ENCODE measurements around the gene THAP5.
A peak's percentile ranks its signal among the peaks of the same experiment; 100 is the strongest.
"Not testable (repeated sequence)": the region's sequence is repeated elsewhere in the genome, so short reads cannot be mapped to it uniquely, and the experiment has no call there.

THAP5 gene

DNA sequence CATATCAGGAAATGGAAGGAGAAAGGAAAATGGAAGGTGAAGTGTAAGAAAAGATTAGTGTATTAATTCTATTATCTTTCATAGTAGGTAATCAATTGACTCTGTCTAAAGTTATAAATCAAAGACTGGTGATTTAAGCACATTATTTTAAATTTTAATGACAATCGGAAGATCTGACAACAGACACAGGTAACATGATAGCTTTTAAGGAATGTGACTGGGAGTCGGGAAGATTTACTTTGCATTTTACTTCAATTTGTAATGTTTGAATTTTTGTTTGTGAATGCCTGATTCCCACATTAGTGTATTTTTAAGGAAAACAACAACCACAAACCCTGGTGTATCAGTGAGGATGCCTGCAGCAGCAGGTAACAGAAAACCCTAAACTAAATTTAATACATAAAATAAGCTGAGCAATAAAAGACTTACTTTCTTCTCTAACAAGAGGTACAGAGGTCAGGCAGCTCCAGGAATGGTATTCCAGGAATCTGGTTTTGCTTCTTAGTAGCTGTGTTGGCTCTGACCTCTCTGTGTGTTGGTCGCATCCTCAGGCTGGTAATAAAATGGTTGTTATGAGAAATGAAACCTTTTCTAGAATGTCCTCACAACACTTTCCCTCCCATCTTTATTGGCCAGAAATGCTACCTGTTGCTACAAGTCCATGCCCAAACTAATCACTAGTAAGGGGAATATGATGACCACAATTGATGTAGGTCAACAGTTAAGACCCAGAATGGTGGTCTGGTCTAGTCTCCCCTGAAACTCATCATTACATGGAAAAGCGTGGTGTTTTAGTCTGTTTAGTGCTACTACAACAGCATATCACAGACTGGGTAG lies 12.4 kb upstream of the THAP5 start:
- DNase-seq = no peak

DNA sequence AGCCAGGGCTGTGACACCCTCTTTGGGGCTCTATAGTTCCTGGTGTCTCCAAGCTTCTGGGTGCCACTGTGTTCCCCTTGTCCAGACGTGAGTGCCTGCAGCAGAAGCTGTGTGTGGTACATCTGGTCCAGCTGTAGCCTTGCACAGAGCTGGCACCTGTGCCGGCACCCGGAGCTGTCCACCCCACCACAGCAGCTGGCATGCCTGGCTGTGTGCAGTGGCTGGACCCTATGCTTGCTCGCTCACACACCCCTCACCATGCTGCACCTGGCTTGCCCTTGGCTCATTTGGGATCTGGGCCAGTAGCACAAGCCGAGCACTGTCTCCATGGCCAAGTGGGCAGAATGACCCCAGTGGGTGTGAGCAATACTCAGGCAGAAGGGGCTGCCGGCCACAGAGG lies 10.8 kb upstream of the THAP5 start:
- DNase-seq = no peak

DNA sequence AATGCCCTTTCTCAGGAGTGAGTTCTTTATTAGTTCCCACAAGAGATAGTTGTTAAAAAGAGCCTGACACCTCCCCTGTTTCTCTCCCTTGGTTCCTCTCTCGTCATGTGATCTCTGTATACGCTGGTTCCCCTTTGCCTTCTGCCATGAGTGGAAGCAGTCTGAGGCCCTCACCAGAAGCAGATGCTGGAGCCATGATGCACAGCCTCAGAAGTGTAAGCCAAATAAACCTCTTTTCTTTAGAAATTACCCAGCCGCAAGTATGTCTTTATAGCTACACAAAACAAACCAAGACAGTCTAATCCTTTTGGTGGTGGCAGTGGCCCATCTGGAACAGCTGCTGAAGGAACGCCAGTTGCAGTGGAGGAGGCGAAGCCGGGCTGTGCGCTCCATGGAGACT lies 9.4 kb upstream of the THAP5 start:
- DNase-seq = no peak

DNA sequence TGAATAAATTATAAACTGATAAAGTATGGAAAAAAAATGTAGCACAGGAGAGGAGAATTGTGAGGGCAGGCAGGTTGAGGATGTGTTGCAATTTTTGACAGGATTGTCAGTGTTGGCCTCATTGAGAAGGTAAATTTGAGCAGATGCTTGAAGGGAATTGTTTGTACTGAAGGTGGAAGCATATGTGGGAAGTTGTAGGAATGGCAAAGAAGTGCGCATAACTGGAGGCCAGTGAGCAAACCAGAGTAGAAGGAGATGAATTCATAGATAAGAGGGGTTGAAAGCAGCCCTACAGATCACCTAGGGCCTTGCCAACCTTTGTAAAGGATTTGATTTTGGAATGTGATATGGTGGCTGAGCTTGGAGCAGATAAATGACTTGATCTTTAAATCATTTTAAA lies 6.6 kb upstream of the THAP5 start:
- no peak for DNase-seq

DNA sequence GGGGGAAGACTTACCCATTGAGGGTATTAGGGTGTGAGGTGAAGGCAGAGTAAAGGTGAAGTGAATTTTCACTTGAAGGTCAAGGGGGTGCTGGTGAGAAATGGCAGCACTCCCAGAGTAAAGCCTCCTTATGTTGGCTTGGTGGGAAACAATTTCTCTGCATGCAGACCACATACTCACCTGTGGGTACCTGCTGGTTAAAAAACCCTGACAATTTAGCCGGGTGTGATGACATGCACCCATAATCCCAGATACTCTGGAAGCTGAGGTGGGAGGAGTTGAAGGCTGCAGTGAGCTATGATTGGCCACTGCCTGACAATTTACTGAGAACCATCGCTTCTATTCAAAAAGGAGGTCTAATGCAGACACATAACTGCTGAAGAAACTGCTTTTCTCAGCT lies 5.7 kb upstream of the THAP5 start:
- DNase-seq = no peak

DNA sequence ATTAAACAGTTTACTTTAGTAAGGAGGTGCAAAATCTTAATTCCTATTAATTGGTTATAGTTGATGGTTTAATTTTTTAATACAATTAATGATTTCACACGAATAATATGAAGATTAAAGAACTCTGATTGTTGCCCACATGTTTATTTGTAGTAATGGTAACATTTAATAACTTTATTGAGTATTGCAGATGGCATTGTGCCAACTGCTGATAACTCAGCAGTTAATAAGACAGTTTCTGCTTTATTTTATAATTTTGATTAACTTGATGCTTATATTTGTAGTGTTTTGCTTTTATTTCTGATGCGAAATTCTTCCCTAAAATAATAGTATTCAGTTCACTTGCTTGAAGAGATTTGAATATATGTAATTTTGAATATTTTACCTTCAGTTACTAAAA lies 3.0 kb upstream of the THAP5 start:
- DNase-seq = no peak

DNA sequence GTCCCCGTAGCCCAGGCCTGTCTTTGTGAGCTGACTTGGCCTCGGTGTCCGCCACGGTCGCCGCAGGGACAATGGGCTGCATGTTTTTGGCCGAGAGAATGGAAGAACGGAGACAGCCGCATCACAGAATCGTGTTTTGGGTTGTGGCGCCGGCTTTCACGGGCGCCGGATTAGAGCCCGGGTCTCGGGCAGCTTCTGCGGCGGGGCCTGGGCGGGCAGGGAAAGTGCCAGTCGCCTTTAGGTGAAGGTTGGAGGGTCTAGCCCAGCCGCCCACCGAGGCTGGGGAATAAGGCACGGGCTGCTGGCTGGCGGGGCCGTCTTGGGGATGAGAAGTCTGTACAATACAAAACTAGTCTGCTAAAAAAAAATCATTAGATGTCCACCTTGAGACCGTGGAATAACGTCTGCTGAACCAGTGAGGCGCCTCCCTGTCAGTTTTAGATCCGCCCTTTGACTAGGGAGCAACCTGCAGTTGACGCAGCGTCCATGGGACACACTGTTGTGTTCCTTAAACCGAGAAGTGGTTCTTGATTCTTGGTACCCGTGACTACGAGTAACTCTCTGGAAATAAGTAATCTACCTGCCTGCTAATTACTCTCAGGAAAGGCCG lies 745 bp upstream of the THAP5 start:
- DNase-seq = peak; percentile 32

DNA sequence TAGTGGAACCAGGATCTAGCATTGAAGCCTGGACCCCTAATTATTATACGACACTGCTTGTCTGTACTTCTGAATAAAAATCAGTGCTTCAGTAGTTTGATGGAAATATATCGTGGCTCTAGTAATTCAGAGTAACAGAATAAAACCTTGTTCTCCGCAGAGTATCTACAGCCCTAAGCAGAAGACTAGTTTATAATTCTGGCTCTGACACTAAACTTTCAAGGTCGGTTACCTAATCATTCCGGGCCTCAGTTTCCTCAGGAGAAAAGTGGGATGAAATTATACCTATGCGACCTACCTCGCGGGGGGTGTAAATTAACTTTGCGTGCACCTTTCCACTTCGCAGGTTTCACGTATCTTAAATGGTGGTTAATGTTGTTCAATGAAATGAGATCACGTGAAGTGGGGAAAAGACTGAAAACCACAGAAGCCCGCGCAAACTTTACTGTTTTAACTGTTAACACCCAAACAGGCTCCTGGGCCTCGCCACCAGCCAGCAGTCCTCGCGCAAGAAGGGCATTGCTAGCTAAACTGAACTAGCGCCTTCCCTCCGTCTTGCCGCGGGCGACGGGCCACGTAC lies 615 bp downstream of the THAP5 start:
- DNase-seq = no peak

DNA sequence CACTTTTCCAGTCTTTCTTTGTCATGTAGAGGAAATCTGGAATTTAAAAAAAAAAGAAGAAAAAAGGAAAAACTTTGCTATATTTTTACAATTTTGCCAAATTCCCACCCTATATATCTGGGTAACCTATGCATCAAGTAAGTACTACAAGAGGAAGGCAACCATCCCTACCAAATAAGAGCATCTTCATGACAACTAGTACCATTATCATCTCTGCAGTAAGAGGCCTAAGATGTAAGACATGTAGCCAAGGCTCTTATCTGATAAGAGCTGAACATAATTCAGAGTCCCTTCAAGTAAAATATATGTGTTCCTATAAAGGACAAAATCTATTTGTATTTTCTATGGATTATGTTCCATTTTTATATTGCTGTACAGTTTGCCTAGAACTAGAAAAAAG lies 3.5 kb downstream of the THAP5 start:
- DNase-seq = no peak

DNA sequence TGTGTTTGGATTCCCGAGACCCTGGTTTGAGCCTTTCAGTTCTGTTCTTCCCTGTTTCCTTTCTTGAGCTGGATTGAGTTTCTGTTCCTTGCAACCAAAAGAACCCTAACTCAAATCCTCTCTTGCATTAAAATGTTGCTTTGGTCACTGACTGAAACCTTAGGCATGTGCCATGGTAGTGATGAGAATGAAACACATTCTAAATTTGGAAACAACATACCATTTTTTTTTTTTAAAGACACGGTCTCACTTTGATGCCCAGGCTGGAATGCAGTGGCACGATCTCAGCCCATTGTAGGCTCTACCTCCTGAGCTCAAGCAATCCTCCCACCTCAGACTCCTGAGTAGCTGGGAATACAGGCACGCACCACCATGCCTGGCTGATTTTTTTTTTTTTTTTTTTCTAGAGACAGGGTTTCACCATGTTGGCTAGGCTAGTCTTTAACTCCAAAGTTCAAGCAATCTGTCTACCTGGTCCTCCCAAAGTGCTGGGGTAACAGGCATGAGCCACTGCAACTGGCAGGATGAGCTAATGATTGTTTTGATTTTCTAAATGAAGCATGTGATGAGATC lies 8.4 kb downstream of the THAP5 start:
- no peak for DNase-seq

DNA sequence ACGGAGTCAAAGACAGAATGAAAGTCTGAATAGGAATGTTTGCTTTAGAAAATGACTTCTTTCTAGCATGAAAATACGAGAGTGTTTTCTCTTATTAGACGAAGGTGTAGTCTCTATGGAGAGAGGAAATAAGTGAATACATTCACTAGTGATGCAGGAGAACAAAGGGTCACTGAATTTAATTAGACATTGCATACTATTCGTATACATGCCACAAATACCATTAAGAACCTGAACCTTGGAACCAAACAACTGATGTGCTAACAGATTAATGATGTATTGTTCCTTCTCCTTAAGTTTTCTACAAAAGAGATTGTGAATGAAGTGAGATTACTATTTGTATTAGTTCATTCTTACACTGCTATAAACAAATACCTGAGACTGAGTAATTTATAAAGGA lies 10.3 kb downstream of the THAP5 start:
- no peak for DNase-seq

DNA sequence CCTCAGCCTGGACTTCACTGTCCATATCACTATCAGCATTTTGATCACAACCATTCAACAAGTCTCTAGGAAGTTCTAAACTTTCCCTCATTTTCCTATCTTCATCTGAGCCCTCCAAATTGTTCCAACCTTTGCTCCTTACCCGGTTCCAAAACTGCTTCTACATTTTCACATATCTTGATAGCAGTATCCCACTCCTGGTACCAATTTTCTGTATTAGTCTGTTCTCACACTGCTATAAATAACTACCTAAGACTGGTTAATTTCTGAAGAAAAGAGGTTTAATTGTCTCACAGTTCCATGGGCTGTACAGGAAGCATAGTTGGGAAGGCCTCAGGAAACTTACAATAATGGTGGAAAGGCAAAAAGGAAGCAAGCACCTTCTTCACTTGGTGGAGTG lies 11.9 kb downstream of the THAP5 start:
- no peak for DNase-seq

DNA sequence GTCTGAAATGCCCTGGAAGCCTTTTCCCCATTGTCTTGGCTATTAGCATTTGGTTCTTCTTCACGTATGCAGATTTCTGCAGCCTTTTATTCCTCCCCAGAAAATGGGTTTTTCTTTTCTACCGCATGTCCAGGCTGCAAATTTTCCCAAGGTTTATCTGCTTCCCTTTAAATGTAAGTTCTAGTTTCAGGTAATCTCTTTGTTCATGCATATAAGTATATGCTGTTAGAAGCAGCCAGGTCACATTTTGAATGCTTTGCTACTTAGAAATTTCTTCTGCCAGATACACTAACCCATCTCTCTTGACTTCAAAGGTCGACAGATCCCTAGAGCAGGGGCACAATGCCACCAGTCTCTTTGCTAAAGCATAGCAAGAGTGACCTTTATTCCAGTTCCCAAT lies 12.3 kb downstream of the THAP5 start:
- DNase-seq = no peak

DNA sequence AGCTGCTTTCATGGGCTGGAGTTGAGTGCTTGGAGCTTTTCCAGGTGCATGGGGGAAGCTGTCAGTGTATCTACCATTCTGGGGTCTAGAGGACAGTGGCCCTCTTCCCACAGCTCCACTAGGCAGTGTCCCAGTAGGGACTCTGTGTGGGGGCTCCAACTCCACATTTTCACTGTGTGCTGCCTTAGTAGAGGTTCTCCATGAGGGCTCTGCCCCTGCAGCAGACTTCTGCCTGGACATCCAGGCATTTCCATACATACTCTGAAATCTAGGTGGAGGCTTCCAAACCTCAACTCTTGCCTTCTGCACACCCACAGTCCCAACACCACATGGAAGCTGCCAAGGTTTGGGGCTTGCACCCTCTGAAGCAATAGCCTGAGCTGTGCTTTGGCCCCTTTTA lies 12.8 kb downstream of the THAP5 start:
- not testable (repeated sequence) for DNase-seq

DNA sequence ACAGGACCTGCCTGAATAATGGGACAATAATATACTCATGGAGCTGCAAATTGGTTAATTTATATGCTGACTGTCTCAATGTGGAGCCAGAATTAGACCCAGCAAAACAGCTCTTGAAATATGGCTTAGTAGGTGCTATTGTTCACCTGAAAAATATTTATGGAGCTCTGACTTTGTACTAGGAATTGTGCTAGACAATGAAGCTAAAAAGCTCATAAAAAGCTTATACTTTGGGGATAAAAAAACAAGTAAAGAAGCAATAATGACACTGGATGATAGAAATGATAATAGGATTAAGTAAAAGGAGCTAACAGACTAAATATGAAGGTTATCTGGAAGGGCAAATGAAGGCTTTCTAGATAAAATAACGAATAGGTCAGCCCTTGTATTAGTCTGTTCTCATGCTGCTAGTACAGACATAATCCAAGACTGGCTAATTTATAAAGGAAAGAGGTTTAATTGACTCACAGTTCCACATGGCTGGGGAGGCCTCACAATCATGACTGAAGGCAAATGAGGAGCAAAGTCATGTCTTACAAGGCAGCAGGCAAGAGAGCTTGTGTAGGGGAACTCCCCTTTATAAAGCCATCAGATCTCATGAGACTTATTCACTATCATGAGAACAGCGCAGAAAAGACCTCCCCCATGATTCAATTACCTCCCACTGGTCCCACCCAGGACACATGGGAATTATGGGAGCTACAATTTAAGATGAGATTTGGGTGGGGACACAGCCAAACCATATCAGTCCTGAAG lies 21.2 kb downstream of the THAP5 start:
- DNase-seq = not testable (repeated sequence)

DNA sequence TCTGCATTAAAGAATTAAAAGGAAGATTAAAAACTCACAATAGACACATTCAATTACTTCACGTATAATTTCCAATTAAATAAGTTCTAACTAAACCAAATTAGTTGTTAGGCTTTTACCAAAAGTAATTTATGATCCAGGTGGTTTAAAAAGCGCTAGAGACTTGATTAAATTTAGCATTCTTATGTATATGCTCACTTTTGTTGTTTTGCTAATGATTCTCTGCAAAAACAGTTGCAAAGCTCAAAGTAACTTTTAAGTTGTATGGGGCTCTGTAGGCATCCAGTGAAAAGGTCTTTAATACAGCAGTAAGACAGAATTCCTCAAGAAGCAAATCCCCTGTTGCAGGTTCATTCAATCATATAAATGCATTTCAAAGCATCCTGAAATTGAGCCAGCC lies 28.0 kb downstream of the THAP5 start:
- DNase-seq = no peak

DNA sequence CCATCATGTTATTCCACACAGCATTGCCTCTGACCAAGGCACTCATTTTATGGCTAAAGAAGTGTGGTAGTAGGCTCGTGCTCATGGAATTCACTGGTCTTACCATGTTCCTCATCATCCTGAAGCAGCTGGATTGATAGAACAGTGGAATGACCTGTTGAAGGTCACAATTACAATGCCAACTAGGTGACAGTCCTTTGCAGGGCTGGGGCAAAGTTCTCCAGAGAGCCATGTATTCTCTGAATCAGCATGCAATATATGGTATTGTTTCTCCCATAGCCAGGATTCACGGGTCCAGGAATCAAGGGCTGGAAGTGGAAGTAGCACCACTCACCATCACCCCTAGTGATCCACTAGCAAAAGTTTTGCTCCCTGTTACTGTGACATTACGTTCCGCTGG lies 30.8 kb downstream of the THAP5 start:
- DNase-seq = not testable (repeated sequence)

DNA sequence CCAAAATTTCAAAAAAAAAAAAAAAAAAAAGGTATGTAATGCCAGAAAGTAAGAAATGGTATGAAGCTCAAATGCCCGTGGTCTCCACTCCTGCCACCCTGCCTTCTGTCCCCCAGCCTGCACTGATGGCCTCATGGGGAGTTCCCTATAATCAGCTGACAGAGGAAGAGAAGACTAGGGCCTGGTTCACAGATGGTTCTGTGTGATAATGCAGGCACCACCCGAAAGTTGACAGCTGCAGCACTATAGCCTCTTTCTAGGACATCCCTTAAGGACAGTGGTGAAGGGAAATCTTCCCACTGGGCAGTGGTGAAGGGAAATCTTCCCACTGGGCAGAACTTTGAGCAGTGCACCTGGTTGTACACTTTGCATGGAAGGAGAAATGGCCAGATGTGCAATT lies 31.3 kb downstream of the THAP5 start:
- DNase-seq = not testable (repeated sequence)

DNA sequence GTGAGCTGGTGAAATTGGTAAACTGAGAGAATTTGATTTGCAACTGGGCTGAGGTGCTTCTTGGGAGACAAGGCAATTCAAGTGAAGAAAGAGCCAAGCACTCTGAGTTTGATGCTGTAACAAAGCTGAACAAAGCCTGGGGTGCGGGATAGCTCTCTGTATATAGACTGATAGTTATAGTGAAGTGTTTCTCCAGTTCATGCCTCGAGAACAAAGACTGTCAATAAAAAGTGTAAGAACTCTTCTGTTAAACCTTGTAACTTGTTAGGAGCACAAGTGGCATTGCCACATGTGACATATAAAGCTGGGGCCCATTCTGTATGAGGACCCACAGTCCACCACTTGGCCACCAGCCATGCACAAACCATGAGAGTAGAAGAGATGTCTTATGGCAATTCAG lies 32.3 kb downstream of the THAP5 start:
- no peak for DNase-seq

DNA sequence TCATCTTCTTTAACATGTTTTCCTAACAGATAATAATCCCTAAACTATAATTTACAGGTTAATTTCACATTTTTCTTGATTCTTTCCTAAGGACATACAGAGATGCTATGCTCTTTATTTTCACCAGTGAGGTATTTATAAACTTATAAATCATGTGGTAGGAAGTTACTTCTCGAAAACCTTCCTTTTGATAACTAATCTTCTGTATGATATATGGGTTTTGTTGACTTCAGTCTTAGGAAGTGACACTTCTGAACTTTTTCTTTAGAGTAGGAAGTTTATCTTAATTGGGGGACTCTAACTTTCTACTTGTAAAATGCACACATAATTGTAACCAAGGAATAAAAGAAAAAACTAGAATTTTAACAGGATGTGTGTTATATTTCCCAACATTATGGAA lies 33.8 kb downstream of the THAP5 start:
- no peak for DNase-seq

DNA sequence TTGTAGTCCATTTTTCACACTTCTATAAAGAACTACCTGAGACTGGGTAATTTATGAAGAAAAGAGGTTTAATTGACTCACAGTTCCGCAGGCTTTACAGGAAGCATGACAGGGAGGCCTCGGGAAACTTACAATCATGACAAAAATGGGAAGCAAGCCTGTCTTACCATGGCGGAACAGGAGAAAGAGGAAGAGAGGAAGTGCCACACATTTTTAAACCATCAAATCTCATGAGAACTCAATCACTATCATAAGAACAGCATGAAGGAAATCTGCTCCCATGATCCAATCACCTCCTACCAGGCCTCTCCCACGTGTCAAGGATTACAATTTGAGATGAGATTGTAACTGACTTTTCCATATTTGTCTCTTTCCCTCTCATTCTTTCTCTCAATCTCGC lies 34.2 kb downstream of the THAP5 start:
- no peak for DNase-seq

DNA sequence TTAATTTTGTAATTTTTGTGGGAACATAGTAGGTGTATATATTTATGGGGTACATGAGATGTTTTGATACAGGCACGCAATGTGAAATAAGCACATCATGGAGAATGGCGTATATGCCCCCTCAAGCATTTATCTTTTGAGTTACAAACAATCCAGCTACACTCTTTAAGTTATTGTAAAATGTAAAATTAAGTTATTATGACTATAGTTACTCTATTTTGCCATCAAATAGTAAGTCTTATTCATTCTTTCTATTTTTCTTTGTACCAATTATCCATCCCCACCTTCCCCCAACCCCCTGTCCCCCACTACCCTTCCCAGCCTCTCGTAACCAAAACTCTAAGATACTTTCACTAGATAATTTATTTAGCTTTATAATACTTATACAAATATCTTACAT lies 35.8 kb downstream of the THAP5 start:
- DNase-seq = no peak

DNA sequence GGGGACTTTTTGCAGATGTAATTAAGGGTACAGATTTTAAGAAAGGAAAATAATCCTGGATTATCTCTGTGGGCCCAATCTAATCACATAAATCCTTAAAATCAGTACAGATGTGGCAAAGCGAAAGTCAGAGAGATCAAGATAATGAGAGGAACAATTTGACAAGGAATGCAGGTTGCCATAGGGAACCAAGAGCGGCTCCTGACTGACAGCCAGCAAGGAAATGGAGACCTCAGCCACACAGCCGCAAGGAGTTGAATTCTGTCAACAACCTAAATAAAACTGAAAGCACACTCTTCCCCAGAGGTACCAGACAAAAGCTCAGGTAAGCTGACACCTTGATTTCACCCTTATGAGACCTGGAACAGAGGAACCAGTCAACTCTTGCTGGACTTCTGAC lies 40.2 kb downstream of the THAP5 start:
- DNase-seq = no peak

Measured in NK-92 treated with Interleukin-12 subunit alpha and Interleukin-12 subunit beta, amount 100 ng/mL, for 24 hours (cell line).